IPS-20b (cell line): ENCODE measurements around the gene TRPC5OS.

Experiments used
- H3K27ac ChIP-seq: one replicate; pipeline ENCODE4 v1.5.1; 2013; ENCODE audit warnings: low read length
- H3K27me3 ChIP-seq: 2 replicates; pipeline ENCODE4 v1.6.1; 2013; ENCODE audit warnings: mild to moderate bottlenecking, low read length, inconsistent platforms; ENCODE audit not compliant: insufficient read depth
- H3K36me3 ChIP-seq: 2 replicates; pipeline ENCODE4 v1.6.1; 2013; ENCODE audit warnings: low read depth, mild to moderate bottlenecking, inconsistent platforms, low read length, moderate library complexity; ENCODE audit not compliant: insufficient read depth
- H3K4me1 ChIP-seq: 2 replicates; pipeline ENCODE4 v1.6.1; 2013; ENCODE audit warnings: mild to moderate bottlenecking, control low read depth, inconsistent platforms, low read length, moderate library complexity; ENCODE audit not compliant: insufficient read depth
- H3K4me3 ChIP-seq: 2 replicates; pipeline ENCODE4 v1.5.1; 2013; ENCODE audit warnings: mild to moderate bottlenecking, low read length, inconsistent platforms
- H3K9ac ChIP-seq: 2 replicates; pipeline ENCODE4 v1.6.1; 2013; ENCODE audit warnings: low read depth, mild to moderate bottlenecking, inconsistent platforms, low read length, moderate library complexity
- H3K9me3 ChIP-seq: 2 replicates; pipeline ENCODE4 v1.6.1; 2013; ENCODE audit warnings: mild to moderate bottlenecking, low read depth, low read length, inconsistent platforms; ENCODE audit not compliant: insufficient read depth

TRPC5OS gene

GRCh38 chrX:111875881-111876280, at the start of gene TRPC5OS:
TRPC5OS (plus strand) TSS chrX:111876181; CDS start chrX:111901850, 25,669 bp downstream.
- H3K9me3 ChIP-seq = no peaks in the 10 kb centered on the region
- H3K4me3 ChIP-seq = no peak within 1 kb of the TSS
- H3K36me3 ChIP-seq = no peaks in the 10 kb centered on the region
- no peaks in the 10 kb centered on the region for H3K4me1 ChIP-seq
- H3K9ac ChIP-seq = no peak within 1 kb of the TSS
- no peak within 1 kb of the TSS for H3K27ac ChIP-seq
- no peaks in the 10 kb centered on the region for H3K27me3 ChIP-seq

GRCh38 chrX:111829345-111829744, 46.6 kb upstream of the TRPC5OS start:
- Histone ChIP-seq H3K27me3 (no peaks in the 10 kb centered on the region), H3K4me1 (no peaks in the 10 kb centered on the region), H3K36me3 (no peaks in the 10 kb centered on the region), H3K4me3 (no peak overlapping the region), H3K9me3 (no peaks in the 10 kb centered on the region), H3K9ac (no peak overlapping the region), H3K27ac (no peak overlapping the region)

GRCh38 chrX:111830571-111830970, 45.4 kb upstream of the TRPC5OS start:
- Histone ChIP-seq H3K9ac (no peak overlapping the region), H3K27me3 (no peaks in the 10 kb centered on the region), H3K4me1 (no peaks in the 10 kb centered on the region), H3K27ac (no peak overlapping the region), H3K36me3 (no peaks in the 10 kb centered on the region), H3K4me3 (no peak overlapping the region), H3K9me3 (no peaks in the 10 kb centered on the region)

GRCh38 chrX:111831343-111831742, 44.6 kb upstream of the TRPC5OS start:
- no peaks in the 10 kb centered on the region for H3K4me1 ChIP-seq

GRCh38 chrX:111837197-111837596, 38.8 kb upstream of the TRPC5OS start:
- H3K4me1 ChIP-seq = no peaks in the 10 kb centered on the region
- H3K27ac ChIP-seq = no peak overlapping the region
- H3K4me3 ChIP-seq = no peak overlapping the region
- H3K9me3 ChIP-seq = no peaks in the 10 kb centered on the region
- no peak overlapping the region for H3K9ac ChIP-seq
- no peaks in the 10 kb centered on the region for H3K27me3 ChIP-seq
- no peaks in the 10 kb centered on the region for H3K36me3 ChIP-seq

More at GRCh38 chrX:111831343-111831742, 44.6 kb upstream of the TRPC5OS start:
- H3K4me3 ChIP-seq = no peak overlapping the region
- no peaks in the 10 kb centered on the region for H3K27me3 ChIP-seq
- no peak overlapping the region for H3K9ac ChIP-seq
- H3K27ac ChIP-seq = no peak overlapping the region
- no peaks in the 10 kb centered on the region for H3K36me3 ChIP-seq
- no peaks in the 10 kb centered on the region for H3K9me3 ChIP-seq

GRCh38 chrX:111847491-111848133, 28.4 kb upstream of the TRPC5OS start:
- Histone ChIP-seq H3K27me3 (no peaks in the 10 kb centered on the region), H3K36me3 (no peaks in the 10 kb centered on the region), H3K9ac (no peak overlapping the region), H3K4me1 (no peaks in the 10 kb centered on the region), H3K27ac (no peak overlapping the region), H3K4me3 (no peak overlapping the region), H3K9me3 (no peaks in the 10 kb centered on the region)

GRCh38 chrX:111848541-111848940, 27.4 kb upstream of the TRPC5OS start:
- H3K9ac ChIP-seq = no peak overlapping the region
- H3K4me1 ChIP-seq = no peaks in the 10 kb centered on the region
- H3K9me3 ChIP-seq = no peaks in the 10 kb centered on the region
- no peaks in the 10 kb centered on the region for H3K36me3 ChIP-seq
- no peak overlapping the region for H3K4me3 ChIP-seq
- H3K27ac ChIP-seq = no peak overlapping the region
- H3K27me3 ChIP-seq = no peaks in the 10 kb centered on the region

- Histone ChIP-seq H3K9ac (no peak overlapping the region), H3K27me3 (no peaks in the 10 kb centered on the region), H3K27ac (no peak overlapping the region), H3K4me1 (no peaks in the 10 kb centered on the region), H3K36me3 (no peaks in the 10 kb centered on the region), H3K9me3 (no peaks in the 10 kb centered on the region), H3K4me3 (no peak overlapping the region)
These were observed 25.0 kb upstream of the TRPC5OS start for GRCh38 chrX:111850975-111851374.

- no peaks in the 10 kb centered on the region for H3K27me3 ChIP-seq
- no peak overlapping the region for H3K27ac ChIP-seq
- H3K9me3 ChIP-seq = no peaks in the 10 kb centered on the region
These were observed 21.2 kb upstream of the TRPC5OS start for GRCh38 chrX:111854556-111855490.

GRCh38 chrX:111857534-111858060, 18.4 kb upstream of the TRPC5OS start:
- no peaks in the 10 kb centered on the region for H3K4me1 ChIP-seq
- H3K36me3 ChIP-seq = no peaks in the 10 kb centered on the region
- H3K27me3 ChIP-seq = no peaks in the 10 kb centered on the region
- no peak overlapping the region for H3K9ac ChIP-seq
- no peak overlapping the region for H3K4me3 ChIP-seq
- H3K27ac ChIP-seq = no peak overlapping the region
- H3K9me3 ChIP-seq = no peaks in the 10 kb centered on the region

More at GRCh38 chrX:111854556-111855490, 21.2 kb upstream of the TRPC5OS start:
- no peaks in the 10 kb centered on the region for H3K36me3 ChIP-seq
- H3K4me1 ChIP-seq = no peaks in the 10 kb centered on the region
- H3K4me3 ChIP-seq = no peak overlapping the region
- H3K9ac ChIP-seq = no peak overlapping the region

GRCh38 chrX:111861605-111862004, 14.4 kb upstream of the TRPC5OS start:
- no peak overlapping the region for H3K27ac ChIP-seq
- H3K27me3 ChIP-seq = no peaks in the 10 kb centered on the region
- no peak overlapping the region for H3K4me3 ChIP-seq

More at GRCh38 chrX:111861605-111862004, 14.4 kb upstream of the TRPC5OS start:
- H3K36me3 ChIP-seq = no peaks in the 10 kb centered on the region
- no peaks in the 10 kb centered on the region for H3K9me3 ChIP-seq
- H3K4me1 ChIP-seq = no peaks in the 10 kb centered on the region
- no peak overlapping the region for H3K9ac ChIP-seq
